Stimulated activated CD8-positive, alpha-beta memory T cell treated with anti-CD3 and anti-CD28 coated beads, Interleukin-7, amount 100 ng/mL, for 4 hours (primary cell): Measurements from ENCODE around the gene PAX6.

Source experiments
- DNase-seq, 2 donors: peaks; one replicate each; pipeline ENCODE4 v3.0.0-alpha.2; 2020; ENCODE audit warnings: low read depth in 2 of 2

The PAX6 gene

GRCh38 chr11:31810779-31811647 is at the start of gene PAX6:
PAX6 (minus strand) TSS chr11:31811322; CDS start chr11:31806411, 4,911 bp downstream.
- DNase-seq, result no peak

- no peak for DNase-seq
Observed at GRCh38 chr11:31860391-31860790, 49.3 kb upstream of the PAX6 start.

GRCh38 chr11:31856248-31856647 is 45.1 kb upstream of the PAX6 start:
- no peak for DNase-seq

- DNase-seq, result no peak
Observed at GRCh38 chr11:31855466-31855865, 44.3 kb upstream of the PAX6 start.

GRCh38 chr11:31850365-31850764 is 39.2 kb upstream of the PAX6 start:
- DNase-seq, result no peak

- no peak for DNase-seq
Observed at GRCh38 chr11:31847761-31848160, 36.6 kb upstream of the PAX6 start.

- DNase-seq, result no peak
Observed at GRCh38 chr11:31845331-31845730, 34.2 kb upstream of the PAX6 start.

- no peak for DNase-seq
Observed at GRCh38 chr11:31844351-31844750, 33.2 kb upstream of the PAX6 start.

GRCh38 chr11:31841435-31841834 is 30.3 kb upstream of the PAX6 start:
- no peak for DNase-seq

- no peak for DNase-seq
Observed at GRCh38 chr11:31834237-31834636, 23.1 kb upstream of the PAX6 start.

- DNase-seq, result no peak
Observed at GRCh38 chr11:31830406-31830805, 19.3 kb upstream of the PAX6 start.

GRCh38 chr11:31828217-31828616 is 17.1 kb upstream of the PAX6 start:
- DNase-seq, result no peak

GRCh38 chr11:31827455-31828206 is 16.5 kb upstream of the PAX6 start:
- DNase-seq, result no peak

- DNase-seq, result no peak
Observed at GRCh38 chr11:31826536-31827438, 15.7 kb upstream of the PAX6 start.

GRCh38 chr11:31825838-31826484 is 14.8 kb upstream of the PAX6 start:
- DNase-seq, result no peak

GRCh38 chr11:31824879-31825837 is 14.0 kb upstream of the PAX6 start:
- DNase-seq, result no peak

- DNase-seq, result no peak
Observed at GRCh38 chr11:31824332-31824878, 13.3 kb upstream of the PAX6 start.

- DNase-seq, result no peak
Observed at GRCh38 chr11:31823644-31824331, 12.7 kb upstream of the PAX6 start.

- DNase-seq, result no peak
Observed at GRCh38 chr11:31822927-31823643, 12.0 kb upstream of the PAX6 start.
